Omental fat pad (tissue), 4 donors: ENCODE results near the gene LZTS3. TPM values are rescaled to one million over a fixed set of nuclear protein-coding genes. Genes with fewer than 3 reads are reported as not detected.

ENCODE experiments used
- ATAC-seq: fragments of 150-250 bp; one replicate; pipeline ENCODE4 v1.9.1; 2016; ENCODE audit warnings: mild to moderate bottlenecking, moderate library complexity; ENCODE audit not compliant: low FRiP score
- DNase-seq: peaks from one replicate; pipeline ENCODE4 v3.0.0-alpha.2; 2019; ENCODE audit warnings: low spot score
- total RNA-seq, 4 donors: library from RNA; depleted of rRNA; stranded (reverse); fragments of >200 nt; gene quantifications; one replicate each; pipeline ENCODE4 v1.1.0, GENCODE V29; 2016
- TF ChIP-seq, protein P1 (sequence below), 3 donors: fragments of 450-650 bp; IDR thresholded peaks; one replicate each; pipeline ENCODE4 v1.5.1; 2016 to 2017; ENCODE audit warnings: antibody characterized with exemption in 3 of 3, mild to moderate bottlenecking in 3 of 3, moderate library complexity in 2 of 3

Gene LZTS3
- total RNA-seq, 4 donors from 2014 or later, result 5.5 to 8.5 (median 8.0) TPM

- ATAC-seq, result no peak
- DNase-seq, result no peak
- TF ChIP-seq, protein P1, sequence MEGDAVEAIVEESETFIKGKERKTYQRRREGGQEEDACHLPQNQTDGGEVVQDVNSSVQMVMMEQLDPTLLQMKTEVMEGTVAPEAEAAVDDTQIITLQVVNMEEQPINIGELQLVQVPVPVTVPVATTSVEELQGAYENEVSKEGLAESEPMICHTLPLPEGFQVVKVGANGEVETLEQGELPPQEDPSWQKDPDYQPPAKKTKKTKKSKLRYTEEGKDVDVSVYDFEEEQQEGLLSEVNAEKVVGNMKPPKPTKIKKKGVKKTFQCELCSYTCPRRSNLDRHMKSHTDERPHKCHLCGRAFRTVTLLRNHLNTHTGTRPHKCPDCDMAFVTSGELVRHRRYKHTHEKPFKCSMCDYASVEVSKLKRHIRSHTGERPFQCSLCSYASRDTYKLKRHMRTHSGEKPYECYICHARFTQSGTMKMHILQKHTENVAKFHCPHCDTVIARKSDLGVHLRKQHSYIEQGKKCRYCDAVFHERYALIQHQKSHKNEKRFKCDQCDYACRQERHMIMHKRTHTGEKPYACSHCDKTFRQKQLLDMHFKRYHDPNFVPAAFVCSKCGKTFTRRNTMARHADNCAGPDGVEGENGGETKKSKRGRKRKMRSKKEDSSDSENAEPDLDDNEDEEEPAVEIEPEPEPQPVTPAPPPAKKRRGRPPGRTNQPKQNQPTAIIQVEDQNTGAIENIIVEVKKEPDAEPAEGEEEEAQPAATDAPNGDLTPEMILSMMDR (IDR thresholded peaks at IDR 0.05), result no peak
These were observed 1.8 kb downstream of the LZTS3 start for GRCh38 chr20:3171391-3172125.

DNA sequence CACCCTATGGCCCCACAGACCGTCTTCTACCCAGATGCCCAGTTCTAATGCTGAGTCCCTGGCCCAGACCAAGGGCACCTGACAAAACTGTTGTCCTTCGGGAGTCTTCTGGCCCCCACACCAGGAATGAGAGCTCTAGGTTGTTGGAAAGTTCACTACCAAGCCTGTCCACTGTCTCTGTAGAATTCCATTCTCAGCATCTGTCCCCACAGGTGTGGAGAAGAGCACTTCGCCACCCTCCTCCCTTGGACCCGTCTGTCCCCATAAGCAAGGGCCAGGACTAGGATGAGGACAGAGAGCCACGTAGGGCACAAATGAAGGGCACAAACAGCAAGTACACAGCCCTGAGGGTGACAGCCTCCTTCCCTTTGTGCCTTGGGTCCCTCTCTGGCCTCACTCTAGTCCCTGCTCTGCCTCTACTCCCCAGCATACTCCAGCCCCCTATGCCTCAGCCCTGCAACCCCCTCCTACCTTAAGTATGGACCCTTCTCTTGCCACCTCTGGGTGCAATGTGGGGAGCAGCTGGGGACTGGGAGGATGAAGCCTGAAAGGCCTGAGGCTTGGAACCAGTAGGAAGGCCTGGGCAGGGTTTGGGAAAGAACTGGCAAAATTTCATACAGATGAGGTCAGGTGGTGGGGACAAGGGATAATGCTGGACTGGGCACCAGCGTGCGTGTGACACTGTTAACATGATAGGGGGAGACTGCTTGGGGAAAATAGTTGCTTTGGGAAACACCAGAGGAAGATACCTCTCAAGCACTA is 4.3 kb downstream of the LZTS3 start:
- no peak for DNase-seq
- no peak for ATAC-seq
- TF ChIP-seq, protein P1 (IDR thresholded peaks at IDR 0.05), result no peak

- TF ChIP-seq, protein P1 (IDR thresholded peaks at IDR 0.05), result no peak
- ATAC-seq (no peak), DNase-seq (no peak)
These were observed 5.1 kb downstream of the LZTS3 start for GRCh38 chr20:3168079-3168828.

- TF ChIP-seq, protein P1 (IDR thresholded peaks at IDR 0.05), result no peak
- ATAC-seq (no peak), DNase-seq (no peak)
These were observed 5.6 kb downstream of the LZTS3 start for GRCh38 chr20:3167738-3168078.

DNA sequence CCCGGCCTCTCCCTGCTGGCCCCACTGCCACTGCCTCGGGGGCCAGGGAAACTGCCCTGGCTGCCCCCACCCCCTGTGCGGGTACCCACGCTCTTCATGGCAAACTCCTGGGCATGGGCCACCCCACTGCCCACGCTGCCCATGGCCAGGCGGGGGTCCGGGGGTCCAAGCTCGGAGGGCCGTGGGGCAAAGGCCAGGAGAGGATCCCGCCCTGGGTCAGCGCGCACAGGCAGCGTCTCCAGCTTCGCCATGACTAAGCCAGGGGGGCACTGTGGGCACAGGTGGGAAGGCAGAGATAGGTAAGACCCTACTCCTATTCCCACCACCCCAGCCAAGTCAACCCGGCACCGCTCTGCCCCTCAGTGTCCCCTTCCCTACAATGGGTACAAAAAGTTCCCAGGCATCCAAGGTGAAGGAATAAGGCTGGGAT is 6.4 kb downstream of the LZTS3 start:
- no peak for ATAC-seq
- DNase-seq, result no peak
- TF ChIP-seq, protein P1 (IDR thresholded peaks at IDR 0.05), result no peak

- no peak for ATAC-seq
- no peak for DNase-seq
- TF ChIP-seq, protein P1 (IDR thresholded peaks at IDR 0.05), result no peak
These were observed 6.9 kb downstream of the LZTS3 start for GRCh38 chr20:3166338-3166912.
